D721Med (cell line): ENCODE results near the gene CLEC5A.
"Not testable (repeated sequence)": the region's sequence is repeated elsewhere in the genome, so short reads cannot be mapped to it uniquely, and the experiment has no call there.

Source experiments
- DNase-seq: peaks from one replicate; pipeline ENCODE4 v3.0.0; 2011; ENCODE audit warnings: low spot score; ENCODE audit not compliant: insufficient read length
- FAIRE-seq: peaks from 2 replicates; lab custom pipeline; 2011; peaks lifted over from hg19 to GRCh38; lab: Jason Lieb, UNC
- TF ChIP-seq, protein P1 (sequence below): IDR thresholded peaks from 2 replicates; pipeline ENCODE4 v1.5.1; 2012; ENCODE audit warnings: mild to moderate bottlenecking, control low read depth; ENCODE audit not compliant: insufficient read depth; ENCODE audit errors: missing control alignments

Gene CLEC5A

DNA sequence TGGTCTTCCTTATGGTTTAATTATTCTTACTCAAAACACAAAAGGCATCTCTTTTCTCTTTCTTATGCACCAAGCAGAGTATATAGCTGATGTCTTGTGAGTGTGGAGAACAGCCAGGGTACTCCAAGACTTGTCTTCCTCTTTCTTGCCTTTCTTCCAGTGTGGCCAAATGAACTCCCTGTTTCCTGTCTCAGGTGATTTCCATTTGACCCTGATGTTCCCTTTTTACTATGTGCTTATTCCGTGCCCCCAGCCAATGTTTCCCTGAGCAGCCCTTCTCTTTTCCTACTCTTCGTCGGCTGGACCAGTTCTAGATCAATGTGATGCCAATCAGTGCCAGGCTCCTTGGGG is 18.0 kb downstream of the CLEC5A start:
- TF ChIP-seq, protein P1, sequence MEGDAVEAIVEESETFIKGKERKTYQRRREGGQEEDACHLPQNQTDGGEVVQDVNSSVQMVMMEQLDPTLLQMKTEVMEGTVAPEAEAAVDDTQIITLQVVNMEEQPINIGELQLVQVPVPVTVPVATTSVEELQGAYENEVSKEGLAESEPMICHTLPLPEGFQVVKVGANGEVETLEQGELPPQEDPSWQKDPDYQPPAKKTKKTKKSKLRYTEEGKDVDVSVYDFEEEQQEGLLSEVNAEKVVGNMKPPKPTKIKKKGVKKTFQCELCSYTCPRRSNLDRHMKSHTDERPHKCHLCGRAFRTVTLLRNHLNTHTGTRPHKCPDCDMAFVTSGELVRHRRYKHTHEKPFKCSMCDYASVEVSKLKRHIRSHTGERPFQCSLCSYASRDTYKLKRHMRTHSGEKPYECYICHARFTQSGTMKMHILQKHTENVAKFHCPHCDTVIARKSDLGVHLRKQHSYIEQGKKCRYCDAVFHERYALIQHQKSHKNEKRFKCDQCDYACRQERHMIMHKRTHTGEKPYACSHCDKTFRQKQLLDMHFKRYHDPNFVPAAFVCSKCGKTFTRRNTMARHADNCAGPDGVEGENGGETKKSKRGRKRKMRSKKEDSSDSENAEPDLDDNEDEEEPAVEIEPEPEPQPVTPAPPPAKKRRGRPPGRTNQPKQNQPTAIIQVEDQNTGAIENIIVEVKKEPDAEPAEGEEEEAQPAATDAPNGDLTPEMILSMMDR: no peak
- DNase-seq (no peak), FAIRE-seq (no peak)

DNA sequence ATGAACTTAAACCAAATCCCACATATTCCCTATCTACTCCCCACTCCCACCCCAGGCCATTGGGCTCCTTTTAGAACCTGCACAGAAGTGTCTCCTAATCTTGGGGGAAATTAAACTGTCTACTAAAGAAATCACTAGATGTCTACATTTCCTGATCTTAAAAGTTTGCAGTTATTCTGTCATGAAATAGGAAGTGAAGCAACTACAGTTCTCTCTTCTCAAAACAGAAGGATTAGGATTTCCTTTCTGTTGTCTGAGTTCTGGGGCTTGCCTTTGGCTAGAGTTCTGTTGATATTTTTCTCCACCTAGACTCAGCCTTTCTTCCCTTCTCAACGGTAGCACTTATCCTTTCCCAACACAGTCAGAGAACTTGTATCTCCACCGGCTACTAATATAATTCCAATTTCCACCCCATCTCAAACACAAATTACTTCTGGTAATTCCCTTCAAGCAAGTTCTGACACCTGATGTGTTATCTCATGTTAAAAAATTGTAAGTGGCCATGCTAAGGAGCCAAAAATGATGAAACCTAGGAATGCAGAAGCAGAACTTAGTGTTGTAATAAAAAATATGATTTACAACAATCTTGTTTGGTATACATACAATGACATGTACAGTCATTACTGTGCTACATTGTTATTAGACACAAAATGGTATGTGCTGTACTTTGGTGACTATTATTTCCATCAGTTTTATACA is 18.5 kb downstream of the CLEC5A start:
- TF ChIP-seq, protein P1: no peak
- FAIRE-seq (no peak), DNase-seq (no peak)

DNA sequence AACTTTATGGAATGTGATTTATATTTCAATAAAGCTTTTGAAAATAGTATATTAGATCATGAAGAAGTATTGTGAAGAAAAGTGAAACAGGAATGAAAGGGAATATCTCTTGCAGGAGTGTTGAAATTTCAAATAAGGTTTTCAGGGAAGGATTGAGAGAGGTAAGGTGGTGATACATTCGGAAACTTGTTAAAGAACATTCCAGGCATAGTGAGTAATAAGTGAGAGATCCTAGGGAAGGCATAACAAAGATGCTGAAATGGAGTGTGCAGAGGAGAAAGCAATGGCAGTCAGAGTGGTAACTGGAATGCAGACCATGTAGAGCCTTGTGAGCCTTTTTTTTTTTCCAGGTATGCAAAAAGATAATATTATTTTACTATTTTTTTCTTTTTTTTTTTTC is 26.5 kb downstream of the CLEC5A start:
- no peak for DNase-seq
- TF ChIP-seq, protein P1: no peak
- no peak for FAIRE-seq

DNA sequence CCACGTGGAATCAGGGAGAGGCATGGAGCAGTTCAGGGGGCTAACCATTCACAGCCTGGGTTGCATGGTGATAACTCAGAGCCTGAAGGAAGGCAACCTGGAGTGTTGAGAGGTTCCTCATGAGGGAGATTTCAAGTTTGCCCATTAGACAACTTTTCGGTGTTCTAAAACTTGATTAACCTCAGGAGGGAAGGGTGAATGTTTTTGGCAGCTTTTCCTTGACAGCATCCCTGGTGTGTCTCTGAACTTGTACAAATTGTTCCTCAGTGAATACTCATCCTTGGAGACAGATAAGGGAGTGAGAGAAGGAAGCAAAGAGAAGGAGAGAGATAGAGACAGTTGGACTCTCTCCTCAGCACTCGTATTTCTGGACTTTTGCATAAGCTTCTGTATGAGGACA is 30.7 kb downstream of the CLEC5A start, which contains the start of gene OR9A4:
Gene OR9A4, plus strand, starts transcription at position 301 of the 400 bp plus-strand sequence. CDS start 2,477 bp downstream, outside the sequence.
- DNase-seq: no peak
- TF ChIP-seq, protein P1: no peak
- no peak for FAIRE-seq

DNA sequence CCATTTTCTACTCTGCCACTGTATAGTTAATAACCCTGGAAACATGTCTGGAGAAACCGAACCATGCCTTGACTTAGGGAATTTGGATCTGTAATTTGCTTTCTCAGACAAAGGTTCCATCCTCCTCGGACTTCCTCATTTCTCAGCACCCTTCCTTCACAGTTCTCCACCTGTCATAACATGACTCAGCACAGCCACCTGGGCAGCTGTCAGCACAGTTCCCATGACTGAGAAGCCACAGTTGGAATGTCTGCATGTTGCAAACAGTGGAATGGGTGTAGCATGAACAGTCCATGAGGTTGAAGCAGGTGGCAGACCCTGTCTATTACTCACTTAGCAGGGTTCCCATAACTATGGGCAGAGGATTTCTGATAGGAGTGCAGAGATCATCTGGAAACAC is 31.2 kb downstream of the CLEC5A start:
- FAIRE-seq: no peak
- no peak for DNase-seq
- TF ChIP-seq, protein P1: no peak

DNA sequence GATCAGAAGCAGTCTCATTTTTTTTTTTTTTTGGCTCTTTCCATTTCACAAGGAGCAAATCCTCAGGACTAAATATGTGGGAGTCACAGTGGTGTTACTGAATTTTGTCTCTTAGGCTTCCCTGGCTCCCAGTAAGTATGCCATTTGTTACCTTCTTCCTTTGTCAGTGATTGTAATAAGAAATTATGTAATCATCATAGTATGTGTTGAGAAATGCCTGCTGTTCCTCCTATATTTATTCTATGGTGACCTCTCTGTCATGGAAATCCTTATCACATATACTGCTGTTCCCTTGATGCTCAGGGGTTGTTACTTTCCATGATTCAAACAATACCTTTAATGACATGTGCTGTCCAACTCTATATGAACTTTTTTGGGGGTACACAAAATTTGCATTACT is 35.4 kb downstream of the CLEC5A start:
- TF ChIP-seq, protein P1: no peak
- no peak for FAIRE-seq
- DNase-seq: no peak

DNA sequence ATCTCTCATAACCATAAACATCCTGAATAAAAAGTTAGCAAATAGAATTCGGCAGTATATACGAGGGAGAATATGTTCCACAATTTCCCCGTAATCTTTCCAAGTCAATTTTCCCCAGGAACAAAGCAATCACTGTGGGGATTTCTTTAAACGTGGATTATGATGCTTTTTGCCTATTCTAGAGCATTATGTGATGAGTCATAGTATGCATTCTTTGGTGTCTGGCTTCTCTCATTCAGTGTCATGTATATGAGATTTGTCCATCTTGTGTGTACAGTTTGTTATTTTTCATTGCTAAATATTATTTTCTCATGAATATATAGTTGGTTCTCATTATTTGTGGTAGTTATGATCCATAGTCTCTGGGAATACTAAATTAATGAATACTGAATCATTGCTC is 40.5 kb downstream of the CLEC5A start:
- no peak for FAIRE-seq
- no peak for DNase-seq
- TF ChIP-seq, protein P1: no peak

DNA sequence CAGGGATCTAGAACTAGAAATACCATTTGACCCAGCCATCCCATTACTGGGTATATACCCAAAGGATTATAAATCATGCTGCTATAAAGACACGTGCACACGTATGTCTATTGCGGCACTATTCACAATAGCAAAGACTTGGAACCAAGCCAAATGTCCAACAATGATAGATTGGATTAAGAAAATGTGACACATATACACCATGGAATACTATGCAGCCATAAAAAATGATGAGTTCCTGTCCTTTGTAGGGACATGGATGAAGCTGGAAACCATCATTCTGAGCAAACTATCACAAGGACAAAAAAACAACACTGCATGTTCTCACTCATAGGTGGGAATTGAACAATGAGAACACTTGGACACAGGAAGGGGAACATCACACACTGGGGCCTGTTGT is 47.4 kb downstream of the CLEC5A start:
- FAIRE-seq, DNase-seq: not testable (repeated sequence)
